Activated CD4-positive, alpha-beta T cell treated with anti-CD3 and anti-CD28 coated beads, Interleukin-2, amount 50 U/mL, for 16 hours (primary cell): ENCODE data around the gene DDX24.

Experiments used
- DNase-seq: peaks from one replicate; pipeline ENCODE4 v3.0.0-alpha.2; 2020

DDX24 gene

DNA sequence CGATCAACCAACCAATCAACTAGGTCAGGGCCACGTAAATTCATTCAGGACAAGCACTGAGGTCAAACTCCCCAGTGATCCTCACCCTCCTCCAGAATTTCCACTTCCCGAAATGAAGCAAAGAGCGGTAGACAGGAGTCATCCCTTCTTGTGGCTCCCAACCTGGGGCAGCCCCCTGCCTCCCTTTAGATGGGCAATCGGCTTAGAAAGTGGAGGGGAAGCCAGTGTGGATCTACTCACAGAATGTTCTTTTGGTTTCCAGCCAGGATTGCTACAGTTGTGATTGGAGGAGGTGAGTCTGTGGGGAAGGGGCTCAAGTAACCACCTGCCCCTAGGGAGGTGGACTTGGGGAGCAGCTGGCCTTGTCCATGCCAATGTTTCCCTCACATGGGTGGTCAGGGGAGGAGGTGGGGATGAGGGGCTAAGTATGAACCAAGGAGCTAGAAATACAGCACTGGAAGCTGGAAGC, 33.6 kb upstream of the DDX24 start:
- DNase-seq: no peak

GRCh38 chr14:94113908-94114588, 33.0 kb upstream of the DDX24 start:
- no peak for DNase-seq

GRCh38 chr14:94113490-94113889, 32.5 kb upstream of the DDX24 start:
- no peak for DNase-seq

DNA sequence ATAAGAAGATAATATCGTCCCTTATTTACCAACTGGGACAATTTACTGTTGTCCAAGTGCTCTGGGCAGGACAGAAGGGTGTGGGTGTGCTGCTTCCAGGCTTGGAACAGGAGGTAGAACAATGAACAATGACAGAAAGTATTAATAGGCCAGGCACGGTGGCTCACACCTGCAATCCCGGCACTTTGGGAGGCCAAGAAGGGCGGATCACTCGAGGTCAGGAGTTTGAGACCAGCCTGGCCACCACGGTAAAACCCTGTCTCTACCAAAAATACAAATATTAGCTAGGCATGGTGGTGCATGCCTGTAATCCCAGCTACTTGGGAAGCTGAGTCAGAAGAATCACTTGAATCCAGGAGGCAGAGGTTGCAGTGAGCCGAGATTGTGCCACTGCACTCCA, 32.1 kb upstream of the DDX24 start:
- DNase-seq: no peak

DNA sequence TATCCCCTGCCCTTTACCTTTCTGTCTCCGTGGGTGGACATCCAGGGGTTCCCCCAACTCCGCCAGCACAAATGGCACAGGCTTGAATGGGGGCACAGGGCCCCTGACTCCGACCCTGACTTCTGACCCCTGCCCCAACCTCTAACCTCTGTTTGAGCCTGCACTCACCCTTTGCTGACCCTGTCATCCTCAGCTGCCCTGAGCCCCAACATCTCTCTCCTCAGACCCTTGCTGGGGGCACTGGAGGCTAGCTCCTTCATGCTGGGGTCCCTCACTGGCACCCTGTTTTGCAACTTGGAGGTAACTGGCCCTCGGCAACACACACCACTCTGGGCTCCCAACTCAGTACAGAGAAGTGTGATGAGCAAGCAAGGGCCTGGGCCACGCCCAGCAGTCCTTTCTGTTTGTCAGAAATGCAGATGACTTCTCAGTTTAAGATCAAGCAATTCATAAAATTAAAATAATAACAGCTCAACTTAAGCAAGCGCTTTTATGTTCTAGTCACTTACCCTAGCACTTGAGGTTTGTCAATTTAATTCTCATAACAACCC, 31.6 kb upstream of the DDX24 start:
- no peak for DNase-seq

DNA sequence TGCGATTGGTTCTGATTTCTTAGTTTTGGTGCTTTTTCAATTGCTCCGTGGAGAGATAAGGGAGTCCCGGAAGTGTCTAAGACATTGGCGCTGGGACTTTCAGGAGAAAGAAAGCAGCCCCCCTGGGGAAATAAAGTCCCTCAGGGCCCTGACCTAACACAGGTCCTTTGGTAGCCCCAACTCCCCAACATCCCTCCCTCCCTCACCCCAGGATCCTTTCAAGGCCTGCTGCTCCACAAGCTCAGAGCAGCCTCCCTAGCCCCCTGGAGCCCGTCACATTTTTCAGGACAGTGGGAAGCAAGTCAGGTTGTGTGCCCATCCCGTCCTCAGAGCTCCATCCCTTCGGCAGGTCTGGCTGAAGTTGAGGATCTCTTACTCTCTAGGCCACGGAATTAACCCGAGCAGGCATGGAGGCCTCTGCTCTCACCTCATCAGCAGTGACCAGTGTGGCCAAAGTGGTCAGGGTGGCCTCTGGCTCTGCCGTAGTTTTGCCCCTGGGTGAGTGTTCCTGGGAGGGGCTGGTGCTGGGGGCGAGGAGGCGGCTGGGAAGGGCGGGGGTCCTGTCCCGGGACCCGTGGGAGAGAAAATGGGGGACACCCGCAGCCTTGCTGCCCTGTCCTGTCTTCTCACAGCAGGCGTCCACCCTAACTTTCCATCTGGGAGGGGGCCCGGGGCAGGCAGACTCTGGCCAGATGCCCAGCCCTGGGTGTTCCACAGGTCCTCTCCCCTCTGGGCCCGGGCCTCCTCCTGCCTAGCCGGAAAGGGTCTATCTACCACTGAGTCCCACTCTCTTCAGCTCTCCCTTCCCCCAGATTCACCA, 30.5 kb upstream of the DDX24 start:
- DNase-seq: no peak

DNA sequence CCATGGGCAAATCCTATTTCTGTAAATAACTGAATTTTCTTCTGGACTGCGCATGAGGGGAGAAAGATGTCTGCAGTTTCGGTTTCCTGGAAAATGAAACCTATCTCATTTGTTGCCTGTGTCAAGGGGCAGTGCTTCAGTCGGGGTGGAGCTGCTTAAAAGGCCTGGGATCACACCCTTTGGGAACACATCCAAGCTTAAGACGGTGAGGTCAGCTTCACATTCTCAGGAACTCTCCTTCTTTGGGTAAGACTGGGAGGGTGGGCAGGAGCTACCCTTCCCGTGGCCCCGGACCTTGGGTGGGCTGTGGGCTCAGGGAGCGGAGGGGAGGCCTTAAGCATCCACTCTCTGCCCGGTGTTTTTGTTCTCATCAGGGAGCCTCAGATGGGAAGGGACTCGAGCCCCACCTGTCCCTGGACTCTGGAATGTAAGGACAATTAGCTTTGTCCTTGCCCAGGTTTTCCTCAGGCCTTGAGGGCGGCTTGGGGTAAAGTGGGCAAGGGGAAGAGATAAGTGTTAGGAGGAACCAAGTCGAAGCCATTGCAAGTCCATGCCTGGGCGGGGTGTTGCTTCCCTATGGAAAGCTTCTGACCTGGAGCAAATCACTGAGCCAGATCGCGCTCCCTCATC, 29.7 kb upstream of the DDX24 start, which contains the start of gene IFI27:
Gene IFI27 (plus strand): TSS at position 185 of the 630 bp plus-strand sequence.
- no peak for DNase-seq

GRCh38 chr14:94109915-94110250, 28.9 kb upstream of the DDX24 start:
- no peak for DNase-seq

- no peak for DNase-seq
Measured at GRCh38 chr14:94104731-94105130, 23.7 kb upstream of the DDX24 start.

GRCh38 chr14:94103554-94104150, 22.6 kb upstream of the DDX24 start:
- no peak for DNase-seq

GRCh38 chr14:94102768-94103482, 21.9 kb upstream of the DDX24 start:
- no peak for DNase-seq

- DNase-seq: no peak
Measured at GRCh38 chr14:94101748-94102147, 20.7 kb upstream of the DDX24 start.

GRCh38 chr14:94100847-94101246, 19.8 kb upstream of the DDX24 start:
- no peak for DNase-seq

DNA sequence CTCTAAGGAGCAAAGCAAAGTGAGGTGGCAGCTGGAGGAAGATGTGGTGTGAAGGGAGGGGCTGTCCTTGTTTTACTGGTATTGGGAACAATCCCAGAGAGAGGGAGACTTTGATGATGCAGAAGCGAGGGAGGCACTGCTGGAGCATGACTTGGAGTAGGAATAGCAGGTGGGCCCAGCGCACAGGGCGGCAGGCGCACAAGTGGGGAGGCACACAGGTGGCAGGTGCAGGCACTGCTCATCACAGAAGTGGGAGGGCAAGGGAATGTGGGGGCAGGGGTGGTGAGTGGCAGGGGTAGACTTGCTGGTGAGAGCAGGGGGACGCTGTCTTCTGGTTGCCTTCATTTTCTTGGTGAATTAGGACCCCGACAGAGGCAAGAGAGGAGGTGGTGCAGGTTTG, 18.0 kb upstream of the DDX24 start:
- DNase-seq: no peak

DNA sequence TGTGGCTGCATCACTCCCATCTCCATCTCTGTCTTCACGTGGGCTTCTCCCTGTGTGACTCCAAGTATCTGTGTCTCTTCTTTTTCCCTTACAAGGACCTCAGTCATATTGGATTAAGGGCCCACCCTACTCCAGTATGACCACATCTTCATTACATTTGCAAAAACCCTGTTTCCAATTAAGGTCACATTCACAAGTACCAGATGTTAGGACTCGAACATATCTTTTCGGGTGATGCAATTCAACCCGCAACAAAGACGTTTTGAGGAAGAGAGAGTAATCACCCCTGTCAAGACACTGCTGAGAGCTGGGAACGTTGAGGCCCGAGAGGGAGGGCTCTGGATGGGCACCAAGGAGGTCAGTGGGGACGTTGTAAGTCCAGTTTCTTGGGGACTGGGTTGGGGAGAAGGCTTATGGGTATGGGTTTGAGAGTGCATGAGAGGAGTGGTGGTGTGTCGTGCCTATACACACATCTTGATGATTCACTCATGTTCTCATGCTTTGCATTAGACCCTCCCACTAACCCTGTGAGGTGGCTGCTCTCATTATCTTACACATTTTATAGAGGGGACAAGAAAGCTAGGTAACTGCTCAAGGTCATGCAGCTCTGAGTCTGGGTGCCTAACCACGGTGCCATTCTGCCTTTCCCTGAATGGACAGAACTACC, 17.5 kb upstream of the DDX24 start:
- DNase-seq: no peak

- no peak for DNase-seq
Measured at GRCh38 chr14:94097091-94097490, 16.1 kb upstream of the DDX24 start.

GRCh38 chr14:94093418-94093817, 12.4 kb upstream of the DDX24 start:
- no peak for DNase-seq

- no peak for DNase-seq
Measured at GRCh38 chr14:94089479-94089878, 8.5 kb upstream of the DDX24 start.

GRCh38 chr14:94088516-94088915, 7.5 kb upstream of the DDX24 start:
- DNase-seq: no peak

DNA sequence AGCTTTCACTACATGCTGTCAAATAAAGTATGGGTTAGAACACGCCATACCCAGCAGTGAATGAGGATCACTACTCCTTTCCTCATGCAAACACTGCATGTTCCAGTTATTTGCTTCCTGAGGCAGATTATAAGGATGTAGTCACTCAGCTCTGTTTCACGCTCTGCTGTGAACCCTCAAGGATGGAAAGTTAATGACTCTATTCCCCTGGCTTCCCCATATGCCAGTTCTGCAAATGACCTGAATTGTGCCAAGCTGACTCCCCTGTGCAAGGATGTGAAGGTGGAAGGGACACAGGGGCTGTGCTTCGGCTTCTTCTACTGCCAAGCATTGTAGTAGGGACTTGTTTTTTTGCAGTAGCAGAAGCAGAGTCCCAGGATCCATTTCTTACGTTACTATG, 6.9 kb upstream of the DDX24 start:
- no peak for DNase-seq

- peak; percentile 5 for DNase-seq
Measured at GRCh38 chr14:94081386-94081820, 401 bp upstream of the DDX24 start.
